COR-L47 (cell line): ENCODE results near the gene SMIM45.
A peak's percentile ranks its signal among the peaks of the same experiment; 100 is the strongest.

Experiments
- DNase-seq: peaks from one replicate; lab custom pipeline; 2025; lab: John Stamatoyannopoulos, UW

The SMIM45 gene

GRCh38 chr22:41970601-41971000 lies 18.7 kb downstream of the SMIM45 start:
- no peak for DNase-seq

- no peak for DNase-seq
These were observed 19.5 kb downstream of the SMIM45 start for GRCh38 chr22:41971431-41971830.

GRCh38 chr22:41974691-41975290 lies 22.8 kb downstream of the SMIM45 start:
- DNase-seq, result no peak

GRCh38 chr22:41975299-41976069 lies 23.5 kb downstream of the SMIM45 start:
- DNase-seq, result no peak

GRCh38 chr22:41976070-41976901 lies 24.3 kb downstream of the SMIM45 start:
- peak; percentile 58 for DNase-seq

GRCh38 chr22:41976961-41977566 lies 25.1 kb downstream of the SMIM45 start:
- DNase-seq, result peak; percentile 65

- DNase-seq, result no peak
These were observed 26.8 kb downstream of the SMIM45 start for GRCh38 chr22:41978732-41979131.

- DNase-seq, result no peak
These were observed 27.7 kb downstream of the SMIM45 start for GRCh38 chr22:41979423-41980250.

- no peak for DNase-seq
These were observed 30.9 kb downstream of the SMIM45 start for GRCh38 chr22:41982865-41983264.

- no peak for DNase-seq
These were observed 31.8 kb downstream of the SMIM45 start for GRCh38 chr22:41983513-41984405.

- DNase-seq, result no peak
These were observed 35.3 kb downstream of the SMIM45 start for GRCh38 chr22:41987276-41987675.

- no peak for DNase-seq
These were observed 37.3 kb downstream of the SMIM45 start for GRCh38 chr22:41989246-41989645.

GRCh38 chr22:41991111-41991510 lies 39.2 kb downstream of the SMIM45 start:
- DNase-seq, result no peak

- no peak for DNase-seq
These were observed 40.5 kb downstream of the SMIM45 start for GRCh38 chr22:41992496-41992895.

- no peak for DNase-seq
These were observed 43.3 kb downstream of the SMIM45 start for GRCh38 chr22:41995211-41995610.

GRCh38 chr22:41996826-41997225 lies 44.9 kb downstream of the SMIM45 start:
- no peak for DNase-seq

GRCh38 chr22:41998361-41999261 lies 46.7 kb downstream of the SMIM45 start, which contains the start of gene WBP2NL:
TSS of gene WBP2NL (plus strand) at chr22:41998788. CDS start at chr22:41998819, 31 bp downstream.
- no peak for DNase-seq

GRCh38 chr22:42000466-42000865 lies 48.5 kb downstream of the SMIM45 start:
- DNase-seq, result no peak

- DNase-seq, result no peak
These were observed 49.2 kb downstream of the SMIM45 start for GRCh38 chr22:42001121-42001520.
